HL-60 (cell line): ENCODE measurements around the gene PAPPA.

Experiments used
- DNase-seq, 2 experiments: peaks; one replicate each; pipeline ENCODE4 v3.0.0-alpha.2; 2010 to 2020; ENCODE audit warnings: low read depth in 1 of 2, low spot score in 1 of 2
- H3K27ac ChIP-seq: fragments of 250-450 bp; sonication (Bioruptor Pico); replicated peaks from 2 replicates; pipeline ENCODE4 v1.5.1; 2020; ENCODE audit warnings: mild to moderate bottlenecking, moderate library complexity
- H3K27me3 ChIP-seq: fragments of 250-450 bp; sonication (Bioruptor Pico); 2 replicates; pipeline ENCODE4 v1.5.1; 2021; ENCODE audit warnings: mild to moderate bottlenecking, moderate library complexity; ENCODE audit not compliant: insufficient read depth, poor library complexity, severe bottlenecking
- H3K4me3 ChIP-seq: replicated peaks from 2 replicates; pipeline ENCODE4 v1.5.1; 2011; ENCODE audit warnings: mild to moderate bottlenecking, control low read depth, low read length; ENCODE audit not compliant: insufficient read depth
- GABPA ChIP-seq: IDR thresholded peaks from 2 replicates; pipeline ENCODE4 v1.6.1; 2012; ENCODE audit warnings: low read depth
- POLR2AphosphoS5 ChIP-seq: IDR thresholded peaks from 2 replicates; pipeline ENCODE4 v1.6.1; 2012; ENCODE audit warnings: low read depth
- SPI1 ChIP-seq: IDR thresholded peaks from 2 replicates; pipeline ENCODE4 v1.6.1; 2012; ENCODE audit warnings: low read depth, mild to moderate bottlenecking, borderline replicate concordance
- TF ChIP-seq, protein P1 (sequence below): IDR thresholded peaks from 2 replicates; pipeline ENCODE4 v1.6.1; 2012; ENCODE audit warnings: low read depth; ENCODE audit not compliant: insufficient replicate concordance
- TF ChIP-seq, protein P2 (sequence below): IDR thresholded peaks from one replicate; pipeline ENCODE4 v1.5.1; 2011; ENCODE audit warnings: low read length, control low read depth, inconsistent platforms; ENCODE audit not compliant: insufficient read depth

The PAPPA gene

DNA sequence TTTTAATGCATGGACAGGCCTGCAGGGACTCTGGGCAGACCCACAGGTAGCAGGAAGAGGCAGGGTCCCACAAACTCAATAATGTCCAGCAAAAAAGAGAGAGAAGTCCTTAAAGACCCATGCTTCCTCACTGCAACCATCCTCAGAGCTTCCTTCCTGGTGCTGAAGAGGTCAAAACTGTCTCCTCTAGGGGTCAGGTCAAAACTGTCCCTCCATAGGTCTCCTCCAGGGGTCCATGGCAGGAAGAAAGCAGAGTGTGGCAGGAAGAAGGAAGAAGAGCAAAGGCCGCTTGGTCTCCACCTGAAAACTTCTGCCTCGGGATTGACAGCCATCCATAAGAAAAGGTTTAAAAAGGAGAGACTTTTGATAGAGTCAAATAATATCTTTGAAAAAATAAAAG is 271.7 kb downstream of the PAPPA start:
- TF ChIP-seq POLR2AphosphoS5 = no peak
- TF ChIP-seq, protein P1, sequence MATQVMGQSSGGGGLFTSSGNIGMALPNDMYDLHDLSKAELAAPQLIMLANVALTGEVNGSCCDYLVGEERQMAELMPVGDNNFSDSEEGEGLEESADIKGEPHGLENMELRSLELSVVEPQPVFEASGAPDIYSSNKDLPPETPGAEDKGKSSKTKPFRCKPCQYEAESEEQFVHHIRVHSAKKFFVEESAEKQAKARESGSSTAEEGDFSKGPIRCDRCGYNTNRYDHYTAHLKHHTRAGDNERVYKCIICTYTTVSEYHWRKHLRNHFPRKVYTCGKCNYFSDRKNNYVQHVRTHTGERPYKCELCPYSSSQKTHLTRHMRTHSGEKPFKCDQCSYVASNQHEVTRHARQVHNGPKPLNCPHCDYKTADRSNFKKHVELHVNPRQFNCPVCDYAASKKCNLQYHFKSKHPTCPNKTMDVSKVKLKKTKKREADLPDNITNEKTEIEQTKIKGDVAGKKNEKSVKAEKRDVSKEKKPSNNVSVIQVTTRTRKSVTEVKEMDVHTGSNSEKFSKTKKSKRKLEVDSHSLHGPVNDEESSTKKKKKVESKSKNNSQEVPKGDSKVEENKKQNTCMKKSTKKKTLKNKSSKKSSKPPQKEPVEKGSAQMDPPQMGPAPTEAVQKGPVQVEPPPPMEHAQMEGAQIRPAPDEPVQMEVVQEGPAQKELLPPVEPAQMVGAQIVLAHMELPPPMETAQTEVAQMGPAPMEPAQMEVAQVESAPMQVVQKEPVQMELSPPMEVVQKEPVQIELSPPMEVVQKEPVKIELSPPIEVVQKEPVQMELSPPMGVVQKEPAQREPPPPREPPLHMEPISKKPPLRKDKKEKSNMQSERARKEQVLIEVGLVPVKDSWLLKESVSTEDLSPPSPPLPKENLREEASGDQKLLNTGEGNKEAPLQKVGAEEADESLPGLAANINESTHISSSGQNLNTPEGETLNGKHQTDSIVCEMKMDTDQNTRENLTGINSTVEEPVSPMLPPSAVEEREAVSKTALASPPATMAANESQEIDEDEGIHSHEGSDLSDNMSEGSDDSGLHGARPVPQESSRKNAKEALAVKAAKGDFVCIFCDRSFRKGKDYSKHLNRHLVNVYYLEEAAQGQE = no peak
- TF ChIP-seq, protein P2, sequence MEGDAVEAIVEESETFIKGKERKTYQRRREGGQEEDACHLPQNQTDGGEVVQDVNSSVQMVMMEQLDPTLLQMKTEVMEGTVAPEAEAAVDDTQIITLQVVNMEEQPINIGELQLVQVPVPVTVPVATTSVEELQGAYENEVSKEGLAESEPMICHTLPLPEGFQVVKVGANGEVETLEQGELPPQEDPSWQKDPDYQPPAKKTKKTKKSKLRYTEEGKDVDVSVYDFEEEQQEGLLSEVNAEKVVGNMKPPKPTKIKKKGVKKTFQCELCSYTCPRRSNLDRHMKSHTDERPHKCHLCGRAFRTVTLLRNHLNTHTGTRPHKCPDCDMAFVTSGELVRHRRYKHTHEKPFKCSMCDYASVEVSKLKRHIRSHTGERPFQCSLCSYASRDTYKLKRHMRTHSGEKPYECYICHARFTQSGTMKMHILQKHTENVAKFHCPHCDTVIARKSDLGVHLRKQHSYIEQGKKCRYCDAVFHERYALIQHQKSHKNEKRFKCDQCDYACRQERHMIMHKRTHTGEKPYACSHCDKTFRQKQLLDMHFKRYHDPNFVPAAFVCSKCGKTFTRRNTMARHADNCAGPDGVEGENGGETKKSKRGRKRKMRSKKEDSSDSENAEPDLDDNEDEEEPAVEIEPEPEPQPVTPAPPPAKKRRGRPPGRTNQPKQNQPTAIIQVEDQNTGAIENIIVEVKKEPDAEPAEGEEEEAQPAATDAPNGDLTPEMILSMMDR = no peak
- TF ChIP-seq GABPA = no peak
- TF ChIP-seq SPI1 = no peak
- no peaks in the 10 kb centered on the region for H3K27me3 ChIP-seq
- no peak for DNase-seq

GRCh38 chr9:116430849-116431248 is 277.3 kb downstream of the PAPPA start:
- TF ChIP-seq SPI1 (no peak), POLR2AphosphoS5 (no peak), GABPA (no peak)
- TF ChIP-seq, protein P2 = no peak
- TF ChIP-seq, protein P1 = no peak
- H3K27ac ChIP-seq = no peak overlapping the region
- H3K4me3 ChIP-seq = no peak overlapping the region
- no peak for DNase-seq
- H3K27me3 ChIP-seq = no peaks in the 10 kb centered on the region

More for the DNA sequence above, 271.7 kb downstream of the PAPPA start:
- Histone ChIP-seq H3K27ac (no peak overlapping the region), H3K4me3 (no peak overlapping the region)

DNA sequence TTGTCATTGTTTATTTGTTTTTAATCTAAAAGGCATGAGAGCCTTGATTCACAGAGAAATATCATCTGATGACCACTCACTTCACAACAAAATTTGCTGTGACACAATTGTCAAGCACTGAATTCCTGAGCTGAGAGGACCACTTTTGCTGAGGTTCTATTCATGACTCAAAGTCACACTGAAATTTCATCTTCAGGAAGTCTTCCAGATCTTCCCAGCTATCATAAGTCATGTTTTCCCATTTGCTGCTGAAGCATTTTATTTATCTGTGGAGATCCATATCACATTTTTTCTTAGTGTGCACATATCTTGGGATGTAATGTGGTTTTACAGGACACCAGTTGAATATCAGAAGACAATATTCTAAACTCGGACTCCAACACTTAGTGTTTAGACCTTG is 278.5 kb downstream of the PAPPA start:
- H3K27me3 ChIP-seq = no peaks in the 10 kb centered on the region
- TF ChIP-seq SPI1 (no peak), GABPA (no peak), POLR2AphosphoS5 (no peak)
- TF ChIP-seq, protein P1 = no peak
- TF ChIP-seq, protein P2 = no peak
- DNase-seq = no peak
- H3K27ac ChIP-seq = no peak overlapping the region
- no peak overlapping the region for H3K4me3 ChIP-seq
